Vagina (tissue), 2 donors: Measurements from ENCODE around the gene RC3H2. TPM values are rescaled to one million over a fixed set of nuclear protein-coding genes. Genes with fewer than 3 reads are reported as not detected.

ENCODE experiments used
- DNase-seq, 2 donors: peaks; one replicate each; pipeline ENCODE4 v3.0.0-alpha.2; 2017; ENCODE audit errors: extremely low spot score in 2 of 2
- H3K27ac ChIP-seq: fragments of 200-600 bp; sonication (generic); one replicate; pipeline ENCODE4 v1.5.1; 2019
- H3K27me3 ChIP-seq: fragments of 200-600 bp; sonication (generic); one replicate; pipeline ENCODE4 v1.5.1; 2019
- H3K36me3 ChIP-seq, 2 donors: fragments of 200-600 bp; sonication (generic); one replicate each; pipeline ENCODE4 v1.5.1; 2017 to 2019
- H3K4me1 ChIP-seq: fragments of 200-600 bp; sonication (generic); one replicate; pipeline ENCODE4 v1.5.1; 2019
- H3K4me3 ChIP-seq, 2 donors: fragments of 200-600 bp; sonication (generic); 1 replicate in 1 of 2; 2 replicates in 1 of 2; pipeline ENCODE4 v1.5.1; 2016 to 2019
- H3K9me3 ChIP-seq: fragments of 200-600 bp; sonication (generic); one replicate; pipeline ENCODE4 v1.5.1; 2019
- CTCF ChIP-seq, 3 experiments: fragments of 450-650 bp in 2 of 3; fragments of 200-600 bp in 1 of 3; sonication (generic) in 1 of 3; IDR thresholded peaks; one replicate each; pipeline ENCODE4 v1.5.1; 2017 to 2019; ENCODE audit warnings: antibody characterized with exemption in 3 of 3, mild to moderate bottlenecking in 2 of 3, moderate library complexity in 2 of 3
- POLR2A ChIP-seq, 2 donors: fragments of 450-650 bp; IDR thresholded peaks; one replicate each; pipeline ENCODE4 v1.6.1; 2017; ENCODE audit warnings: antibody characterized with exemption in 2 of 2, mild to moderate bottlenecking in 2 of 2, moderate library complexity in 2 of 2
- POLR2AphosphoS5 ChIP-seq, 2 donors: sonication (generic); formaldehyde crosslinking; IDR thresholded peaks; one replicate each; pipeline ENCODE4 v1.9.0; 2017; ENCODE audit warnings: antibody characterized with exemption in 2 of 2, mild to moderate bottlenecking in 2 of 2, low read depth in 1 of 2; ENCODE audit not compliant: insufficient read depth in 1 of 2
- intact Hi-C: fragments of 100-400 bp; cut with DNase I; formaldehyde crosslinking; loops from one replicate; pipeline ENCODE4 v1.15.1; 2023
- total RNA-seq: library from RNA; depleted of rRNA; stranded (reverse); fragments of >200 nt; gene quantifications from one replicate; pipeline ENCODE4 v1.2.3, GENCODE V29; 2016

RC3H2 gene
- total RNA-seq, 1 donor from 2014 or later, result 37.6 TPM

GRCh38 chr9:122948313-122948712, 43.2 kb upstream of the RC3H2 start:
- intact Hi-C loops, result no loop called here
- Histone ChIP-seq H3K27me3 (no peaks in the 10 kb centered on the region), H3K4me3 (no peak overlapping the region), H3K9me3 (no peaks in the 10 kb centered on the region), H3K27ac (no peak overlapping the region), H3K4me1 (peaks cover 43% of the 10 kb centered on the region), H3K36me3 (no peaks in the 10 kb centered on the region)
- no peak for DNase-seq
- TF ChIP-seq POLR2A (IDR thresholded peaks at IDR 0.05) (no peak), CTCF (IDR thresholded peaks at IDR 0.05) (no peak), POLR2AphosphoS5 (IDR thresholded peaks at IDR 0.05; ENCODE audit: insufficient read depth in 1 of 2, low read depth in 1 of 2) (no peak)

GRCh38 chr9:122946461-122947005, 41.4 kb upstream of the RC3H2 start:
- H3K36me3 ChIP-seq, result no peaks in the 10 kb centered on the region
- intact Hi-C loops, result no loop called here
- H3K27me3 ChIP-seq, result no peaks in the 10 kb centered on the region
- no peak for TF ChIP-seq POLR2AphosphoS5 (IDR thresholded peaks at IDR 0.05; ENCODE audit: insufficient read depth in 1 of 2, low read depth in 1 of 2)
- no peak for TF ChIP-seq CTCF (IDR thresholded peaks at IDR 0.05)
- no peak for TF ChIP-seq POLR2A (IDR thresholded peaks at IDR 0.05)
- no peaks in the 10 kb centered on the region for H3K9me3 ChIP-seq
- no peak for DNase-seq
- peaks cover 56% of the 10 kb centered on the region for H3K4me1 ChIP-seq
- no peak overlapping the region for H3K4me3 ChIP-seq
- no peak overlapping the region for H3K27ac ChIP-seq

- DNase-seq, result no peak
- Histone ChIP-seq H3K4me3 (no peak overlapping the region), H3K27ac (no peak overlapping the region), H3K36me3 (no peaks in the 10 kb centered on the region), H3K27me3 (no peaks in the 10 kb centered on the region), H3K9me3 (no peaks in the 10 kb centered on the region), H3K4me1 (peaks cover 59% of the 10 kb centered on the region)
- TF ChIP-seq POLR2A (IDR thresholded peaks at IDR 0.05), result no peak
- TF ChIP-seq POLR2AphosphoS5 (IDR thresholded peaks at IDR 0.05; ENCODE audit: insufficient read depth in 1 of 2, low read depth in 1 of 2), result no peak
- TF ChIP-seq CTCF (IDR thresholded peaks at IDR 0.05), result no peak
- intact Hi-C loops, result no loop called here
Measured at GRCh38 chr9:122944960-122945888, 40.1 kb upstream of the RC3H2 start.

GRCh38 chr9:122941582-122942234, 36.5 kb upstream of the RC3H2 start:
- Histone ChIP-seq H3K4me1 (peaks cover 43% of the 10 kb centered on the region), H3K36me3 (peaks cover 0 to 15% of the 10 kb centered on the region in 2 donors)

More at GRCh38 chr9:122941582-122942234, 36.5 kb upstream of the RC3H2 start:
- no peaks in the 10 kb centered on the region for H3K27me3 ChIP-seq
- TF ChIP-seq POLR2AphosphoS5 (IDR thresholded peaks at IDR 0.05; ENCODE audit: insufficient read depth in 1 of 2, low read depth in 1 of 2), result peak in 1 of 2 donors; percentile 42
- no peak for TF ChIP-seq CTCF (IDR thresholded peaks at IDR 0.05)
- H3K9me3 ChIP-seq, result no peaks in the 10 kb centered on the region
- H3K27ac ChIP-seq, result peak overlapping the region; percentile 89
- intact Hi-C loops, result no loop called here
- DNase-seq, result no peak
- peak overlapping the region; percentile 69 to 77 for H3K4me3 ChIP-seq
